IMR-90 (cell line): Measurements from ENCODE around the gene CHN2.

ENCODE experiments used
- BHLHE40 ChIP-seq: fragments of 150-350 bp; IDR thresholded peaks from 2 replicates; pipeline ENCODE4 v1.6.1; 2016; ENCODE audit warnings: mild to moderate bottlenecking, low read depth, low read length
- CHD1 ChIP-seq: IDR thresholded peaks from 2 replicates; pipeline ENCODE4 v1.6.1; 2012; ENCODE audit warnings: low read depth, low read length, improper control_type of control experiment
- MXI1 ChIP-seq: IDR thresholded peaks from 2 replicates; pipeline ENCODE4 v1.6.1; 2012; ENCODE audit warnings: low read depth, mild to moderate bottlenecking, low read length, moderate library complexity, borderline replicate concordance
- POLR2A ChIP-seq: IDR thresholded peaks from 2 replicates; pipeline ENCODE4 v1.6.1; 2012; ENCODE audit warnings: mild to moderate bottlenecking, low read depth, low read length
- RAD21 ChIP-seq: IDR thresholded peaks from 2 replicates; pipeline ENCODE4 v1.6.1; 2012; ENCODE audit warnings: low read length, improper control_type of control experiment
- RFX5 ChIP-seq: IDR thresholded peaks from 2 replicates; pipeline ENCODE4 v1.8.0; 2012; ENCODE audit warnings: low read depth, mild to moderate bottlenecking, low read length, moderate library complexity
- TF ChIP-seq, protein P1 (sequence below): conservative IDR thresholded peaks from 2 replicates; pipeline ENCODE4 v1.5.1; 2012; ENCODE audit warnings: mild to moderate bottlenecking, low read depth, low read length, improper control_type of control experiment
- TF ChIP-seq, protein P2 (sequence below): fragments of 150-350 bp; IDR thresholded peaks from 2 replicates; pipeline ENCODE4 v1.6.1; 2017; ENCODE audit warnings: mild to moderate bottlenecking, antibody characterized with exemption, low read length, low read depth
- TF ChIP-seq, protein P3 (sequence below): fragments of 150-350 bp; IDR thresholded peaks from 2 replicates; pipeline ENCODE4 v1.6.1; 2016; ENCODE audit warnings: low read depth, mild to moderate bottlenecking, low read length, moderate library complexity, borderline replicate concordance

DNA sequence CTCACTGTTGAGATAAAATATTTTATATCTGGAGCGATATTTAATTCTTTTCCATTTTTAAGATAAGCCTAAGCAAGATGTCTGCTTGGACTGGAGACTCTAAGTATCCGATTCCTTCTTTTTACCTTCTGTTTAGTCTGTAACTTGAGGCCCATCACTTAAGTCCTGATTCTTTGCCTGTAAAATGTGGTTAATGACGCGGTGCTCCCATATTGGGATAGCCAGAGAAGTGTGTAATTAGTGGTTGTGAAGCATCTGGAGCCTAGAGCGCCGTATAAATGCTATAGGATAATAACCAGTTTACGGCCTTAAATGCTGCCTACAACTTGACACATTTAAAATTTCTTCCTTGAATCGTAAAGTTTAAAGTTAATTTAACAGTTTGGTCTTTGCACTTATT, 132.9 kb downstream of the CHN2 start:
- TF ChIP-seq, protein P1, sequence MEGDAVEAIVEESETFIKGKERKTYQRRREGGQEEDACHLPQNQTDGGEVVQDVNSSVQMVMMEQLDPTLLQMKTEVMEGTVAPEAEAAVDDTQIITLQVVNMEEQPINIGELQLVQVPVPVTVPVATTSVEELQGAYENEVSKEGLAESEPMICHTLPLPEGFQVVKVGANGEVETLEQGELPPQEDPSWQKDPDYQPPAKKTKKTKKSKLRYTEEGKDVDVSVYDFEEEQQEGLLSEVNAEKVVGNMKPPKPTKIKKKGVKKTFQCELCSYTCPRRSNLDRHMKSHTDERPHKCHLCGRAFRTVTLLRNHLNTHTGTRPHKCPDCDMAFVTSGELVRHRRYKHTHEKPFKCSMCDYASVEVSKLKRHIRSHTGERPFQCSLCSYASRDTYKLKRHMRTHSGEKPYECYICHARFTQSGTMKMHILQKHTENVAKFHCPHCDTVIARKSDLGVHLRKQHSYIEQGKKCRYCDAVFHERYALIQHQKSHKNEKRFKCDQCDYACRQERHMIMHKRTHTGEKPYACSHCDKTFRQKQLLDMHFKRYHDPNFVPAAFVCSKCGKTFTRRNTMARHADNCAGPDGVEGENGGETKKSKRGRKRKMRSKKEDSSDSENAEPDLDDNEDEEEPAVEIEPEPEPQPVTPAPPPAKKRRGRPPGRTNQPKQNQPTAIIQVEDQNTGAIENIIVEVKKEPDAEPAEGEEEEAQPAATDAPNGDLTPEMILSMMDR, result no peak
- TF ChIP-seq POLR2A (no peak), MXI1 (no peak), RAD21 (no peak), RFX5 (no peak), BHLHE40 (no peak), CHD1 (no peak)
- TF ChIP-seq, protein P2, sequence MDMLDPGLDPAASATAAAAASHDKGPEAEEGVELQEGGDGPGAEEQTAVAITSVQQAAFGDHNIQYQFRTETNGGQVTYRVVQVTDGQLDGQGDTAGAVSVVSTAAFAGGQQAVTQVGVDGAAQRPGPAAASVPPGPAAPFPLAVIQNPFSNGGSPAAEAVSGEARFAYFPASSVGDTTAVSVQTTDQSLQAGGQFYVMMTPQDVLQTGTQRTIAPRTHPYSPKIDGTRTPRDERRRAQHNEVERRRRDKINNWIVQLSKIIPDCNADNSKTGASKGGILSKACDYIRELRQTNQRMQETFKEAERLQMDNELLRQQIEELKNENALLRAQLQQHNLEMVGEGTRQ, result no peak
- TF ChIP-seq, protein P3, sequence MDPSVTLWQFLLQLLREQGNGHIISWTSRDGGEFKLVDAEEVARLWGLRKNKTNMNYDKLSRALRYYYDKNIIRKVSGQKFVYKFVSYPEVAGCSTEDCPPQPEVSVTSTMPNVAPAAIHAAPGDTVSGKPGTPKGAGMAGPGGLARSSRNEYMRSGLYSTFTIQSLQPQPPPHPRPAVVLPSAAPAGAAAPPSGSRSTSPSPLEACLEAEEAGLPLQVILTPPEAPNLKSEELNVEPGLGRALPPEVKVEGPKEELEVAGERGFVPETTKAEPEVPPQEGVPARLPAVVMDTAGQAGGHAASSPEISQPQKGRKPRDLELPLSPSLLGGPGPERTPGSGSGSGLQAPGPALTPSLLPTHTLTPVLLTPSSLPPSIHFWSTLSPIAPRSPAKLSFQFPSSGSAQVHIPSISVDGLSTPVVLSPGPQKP, result no peak
